ENCODE measurements around the gene TMEM74B. TPM values are rescaled to one million over a fixed set of nuclear protein-coding genes. Genes with fewer than 3 reads are reported as not detected.

TMEM74B gene
- total and polyA plus RNA-seq, 9 of the 15 experiments (the other 6 are each of a cell fraction or from before 2014, with no cell fraction given), result 0.24 to 19.0 (median 7.5) TPM

GRCh38 chr20:1209447-1210387 is 24.9 kb upstream of the TMEM74B start:
- Histone ChIP-seq H3K9me1 (ENCODE audit: control insufficient read depth, insufficient read depth, low read length) (no peaks in the 10 kb centered on the region), H3K4me3 (no peak overlapping the region), H3K9me3 (replicated peaks; ENCODE audit: control insufficient read depth, insufficient read depth, low read depth, low read length) (no peaks in the 10 kb centered on the region), H3K27ac (ENCODE audit: extremely low read depth, low read depth, low read length) (no peak overlapping the region), H4K20me1 (replicated peaks; ENCODE audit: control insufficient read depth, insufficient read depth, low read length) (no peaks in the 10 kb centered on the region), H2AFZ (ENCODE audit: low read depth, low read length) (no peak overlapping the region), H3K36me3 (ENCODE audit: control insufficient read depth, insufficient read depth, low read length) (no peaks in the 10 kb centered on the region), H3K4me1 (replicated peaks in 1 of 2; ENCODE audit: control insufficient read depth in 2 of 2, insufficient read depth in 2 of 2, low read length in 2 of 2) (peaks cover 8 to 23% of the 10 kb centered on the region in 2 experiments; a peak in 4 of 5 replicates), H3K27me3 (ENCODE audit: control insufficient read depth in 2 of 2, insufficient read depth in 2 of 2, low read length in 2 of 2) (no peaks in the 10 kb centered on the region), H3K9ac (ENCODE audit: insufficient read depth in 1 of 2, low read depth in 2 of 2, low read length in 2 of 2) (peak overlapping the region in 1 of 2 experiments; percentile 53; a peak in 1 of 4 replicates), H3K4me2 (ENCODE audit: insufficient read depth, low read length) (no peak overlapping the region), H3K79me2 (ENCODE audit: control insufficient read depth, insufficient read depth, low read length) (no peaks in the 10 kb centered on the region)
- DNase-seq (ENCODE audit: extremely low read depth in 1 of 4, low spot score in 3 of 4) (no peak), FAIRE-seq (peak; percentile 15), ATAC-seq (peak; percentile 46)
- POLR2A ChIA-PET, result interaction anchor here (0.6 to 0.7 kb wide), 3 partner anchors 26 to 223 kb away, joined by 3 read pairs; no protein-coding TSS in a partner anchor
- in situ Hi-C loops (cut with MboI) (no loop called here), intact Hi-C loops (cut with micrococcal nuclease) (loop anchor here (5.0 to 10.0 kb wide), 5 partner anchors 32 to 235 kb away; partner anchors contain the start of genes FKBP1A and PSMF1)
- WGBS (ENCODE audit: insufficient coverage, low coverage, missing lambda C conversion rate), result 3% methylated on average over 5 of the region's 5 CpGs
- no TSS peak for BruUV-seq (replicated peaks)
- CTCF ChIA-PET (ENCODE audit: low intra/inter-chr PET ratio), result interaction anchor here (0.7 to 1.0 kb wide), 2 partner anchors 394 to 855 kb away, joined by 3 read pairs; no protein-coding TSS in a partner anchor
- TF ChIP-seq SMAD3 (CRISPR knock-in tag; conservative IDR thresholded peaks at IDR 0.05) (no peak), MBD2 (IDR thresholded peaks at IDR 0.05; ENCODE audit: borderline replicate concordance, low read depth) (no peak), RAD21 (CRISPR knock-in tag; conservative IDR thresholded peaks at IDR 0.05 in 1 of 2, IDR thresholded peaks at IDR 0.05 in 1 of 2) (peak; percentile 9 to 53; a peak in 2 of 4 replicates), CBFB (CRISPR knock-in tag; IDR thresholded peaks at IDR 0.05) (no peak)
- TF ChIP-seq, protein P1, sequence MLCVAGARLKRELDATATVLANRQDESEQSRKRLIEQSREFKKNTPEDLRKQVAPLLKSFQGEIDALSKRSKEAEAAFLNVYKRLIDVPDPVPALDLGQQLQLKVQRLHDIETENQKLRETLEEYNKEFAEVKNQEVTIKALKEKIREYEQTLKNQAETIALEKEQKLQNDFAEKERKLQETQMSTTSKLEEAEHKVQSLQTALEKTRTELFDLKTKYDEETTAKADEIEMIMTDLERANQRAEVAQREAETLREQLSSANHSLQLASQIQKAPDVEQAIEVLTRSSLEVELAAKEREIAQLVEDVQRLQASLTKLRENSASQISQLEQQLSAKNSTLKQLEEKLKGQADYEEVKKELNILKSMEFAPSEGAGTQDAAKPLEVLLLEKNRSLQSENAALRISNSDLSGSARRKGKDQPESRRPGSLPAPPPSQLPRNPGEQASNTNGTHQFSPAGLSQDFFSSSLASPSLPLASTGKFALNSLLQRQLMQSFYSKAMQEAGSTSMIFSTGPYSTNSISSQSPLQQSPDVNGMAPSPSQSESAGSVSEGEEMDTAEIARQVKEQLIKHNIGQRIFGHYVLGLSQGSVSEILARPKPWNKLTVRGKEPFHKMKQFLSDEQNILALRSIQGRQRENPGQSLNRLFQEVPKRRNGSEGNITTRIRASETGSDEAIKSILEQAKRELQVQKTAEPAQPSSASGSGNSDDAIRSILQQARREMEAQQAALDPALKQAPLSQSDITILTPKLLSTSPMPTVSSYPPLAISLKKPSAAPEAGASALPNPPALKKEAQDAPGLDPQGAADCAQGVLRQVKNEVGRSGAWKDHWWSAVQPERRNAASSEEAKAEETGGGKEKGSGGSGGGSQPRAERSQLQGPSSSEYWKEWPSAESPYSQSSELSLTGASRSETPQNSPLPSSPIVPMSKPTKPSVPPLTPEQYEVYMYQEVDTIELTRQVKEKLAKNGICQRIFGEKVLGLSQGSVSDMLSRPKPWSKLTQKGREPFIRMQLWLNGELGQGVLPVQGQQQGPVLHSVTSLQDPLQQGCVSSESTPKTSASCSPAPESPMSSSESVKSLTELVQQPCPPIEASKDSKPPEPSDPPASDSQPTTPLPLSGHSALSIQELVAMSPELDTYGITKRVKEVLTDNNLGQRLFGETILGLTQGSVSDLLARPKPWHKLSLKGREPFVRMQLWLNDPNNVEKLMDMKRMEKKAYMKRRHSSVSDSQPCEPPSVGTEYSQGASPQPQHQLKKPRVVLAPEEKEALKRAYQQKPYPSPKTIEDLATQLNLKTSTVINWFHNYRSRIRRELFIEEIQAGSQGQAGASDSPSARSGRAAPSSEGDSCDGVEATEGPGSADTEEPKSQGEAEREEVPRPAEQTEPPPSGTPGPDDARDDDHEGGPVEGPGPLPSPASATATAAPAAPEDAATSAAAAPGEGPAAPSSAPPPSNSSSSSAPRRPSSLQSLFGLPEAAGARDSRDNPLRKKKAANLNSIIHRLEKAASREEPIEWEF (CRISPR knock-in tag; IDR thresholded peaks at IDR 0.05), result no peak

Measured in K562 (cell line).